AG04450 (cell line): ENCODE results near the gene COPG1. TPM values are rescaled to one million over a fixed set of nuclear protein-coding genes. Genes with fewer than 3 reads are reported as not detected.
A peak's percentile ranks its signal among the peaks of the same experiment; 100 is the strongest.
"Not testable (repeated sequence)": the region's sequence is repeated elsewhere in the genome, so short reads cannot be mapped to it uniquely, and the experiment has no call there.

Source experiments
- CTCF ChIA-PET: fragments of 300-600, 350-600 bp; formaldehyde crosslinking; extraction: SDS; loops from one replicate; lab custom pipeline; 2022; ENCODE audit warnings: antibody characterized with exemption, inconsistent platforms; lab: Charles Lee
- POLR2A ChIA-PET: fragments of 350-600 bp; formaldehyde crosslinking; extraction: SDS; loops from one replicate; lab custom pipeline; 2021; ENCODE audit warnings: antibody characterized with exemption, inconsistent platforms; lab: Yijun Ruan, JAX
- DNase-seq: peaks from one replicate; pipeline ENCODE4 v3.0.0-alpha.2; 2011; ENCODE audit warnings: low read depth, low spot score
- H3K27ac ChIP-seq: one replicate; pipeline ENCODE4 v1.5.1; 2012; ENCODE audit warnings: low read depth, low read length, control low read depth
- H3K27me3 ChIP-seq: one replicate; pipeline ENCODE4 v1.6.0; 2012; ENCODE audit warnings: low read length; ENCODE audit not compliant: control insufficient read depth, insufficient read depth
- H3K4me3 ChIP-seq: 2 replicates; pipeline ENCODE4 v1.5.1; 2011; ENCODE audit warnings: mild to moderate bottlenecking, low read depth, low read length, control low read depth
- H3K9me3 ChIP-seq: 2 replicates; pipeline ENCODE4 v1.5.1; 2012; ENCODE audit warnings: low read length; ENCODE audit not compliant: control insufficient read depth, insufficient read depth
- CTCF ChIP-seq: IDR thresholded peaks from 2 replicates; pipeline ENCODE4 v1.5.1; 2011; ENCODE audit warnings: low read depth, low read length, control low read depth, inconsistent platforms
- polyA plus RNA-seq: library from polyadenylated mRNA; depleted of rRNA; stranded (reverse); fragments of >200 nt; gene quantifications from 2 replicates; pipeline ENCODE4 v1.2.3, GENCODE V29; 2011

The COPG1 gene
- polyA plus RNA-seq, 1 experiment = 229 TPM

GRCh38 chr3:129211345-129211744 lies 38.1 kb upstream of the COPG1 start:
- POLR2A ChIA-PET = no interaction called here
- H3K4me3 ChIP-seq = no peak overlapping the region
- CTCF ChIA-PET = no interaction called here
- no peak for DNase-seq
- no peaks in the 10 kb centered on the region for H3K9me3 ChIP-seq
- H3K27me3 ChIP-seq = no peaks in the 10 kb centered on the region
- no peak overlapping the region for H3K27ac ChIP-seq
- TF ChIP-seq CTCF = no peak

DNA sequence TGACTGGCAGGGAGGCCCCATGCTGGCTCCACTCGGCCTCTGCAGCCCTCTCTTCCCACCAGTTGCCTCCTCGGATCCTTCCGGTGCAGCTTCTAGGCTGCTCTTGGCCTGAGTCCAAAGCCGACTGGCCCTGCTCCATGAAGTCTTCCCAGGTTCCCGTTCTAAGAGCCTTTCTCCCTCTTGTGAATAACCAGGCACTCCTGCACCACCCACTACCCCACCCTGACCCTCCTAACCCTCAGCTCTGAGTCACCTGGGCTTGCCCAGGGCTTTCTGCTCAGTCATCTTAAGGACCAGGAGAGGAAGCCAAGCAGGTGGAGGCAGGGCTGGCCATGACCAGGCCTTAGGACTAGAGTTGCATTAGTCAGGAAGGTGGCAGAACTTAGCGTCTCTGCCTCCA lies 37.6 kb upstream of the COPG1 start:
- Histone ChIP-seq H3K27me3 (no peaks in the 10 kb centered on the region), H3K4me3 (no peak overlapping the region), H3K9me3 (no peaks in the 10 kb centered on the region), H3K27ac (peak overlapping the region; percentile 11)
- ChIA-PET CTCF (no interaction called here), POLR2A (no interaction called here)
- no peak for DNase-seq
- no peak for TF ChIP-seq CTCF

DNA sequence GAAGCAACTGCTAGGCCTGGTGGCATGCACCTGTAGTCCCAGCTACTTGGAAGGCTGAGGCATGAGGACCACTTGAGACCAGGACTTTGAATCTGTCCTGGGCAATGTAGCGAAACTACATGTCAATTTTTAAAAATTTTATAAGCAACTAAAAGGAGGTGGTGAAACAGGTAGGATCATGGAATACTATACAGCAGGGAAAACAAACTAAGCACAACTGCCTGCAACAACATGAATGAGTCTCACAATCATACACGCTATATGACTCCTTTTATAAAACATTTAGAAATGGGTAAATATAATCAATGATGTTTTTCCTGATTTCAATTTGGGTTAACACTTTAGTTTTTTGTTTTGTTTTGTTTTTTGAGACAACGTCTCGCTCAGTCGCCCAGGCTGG lies 36.2 kb upstream of the COPG1 start:
- TF ChIP-seq CTCF = no peak
- ChIA-PET POLR2A (no interaction called here), CTCF (interaction anchor here (1.0 kb wide), 1 partner anchor 32 kb away, joined by 3 read pairs; no protein-coding TSS in a partner anchor)
- Histone ChIP-seq H3K9me3 (no peaks in the 10 kb centered on the region), H3K27me3 (peaks cover 2% of the 10 kb centered on the region), H3K27ac (no peak overlapping the region), H3K4me3 (no peak overlapping the region)
- DNase-seq = no peak

GRCh38 chr3:129218742-129219141 lies 30.7 kb upstream of the COPG1 start:
- POLR2A ChIA-PET = no interaction called here
- H3K27ac ChIP-seq = no peak overlapping the region

DNA sequence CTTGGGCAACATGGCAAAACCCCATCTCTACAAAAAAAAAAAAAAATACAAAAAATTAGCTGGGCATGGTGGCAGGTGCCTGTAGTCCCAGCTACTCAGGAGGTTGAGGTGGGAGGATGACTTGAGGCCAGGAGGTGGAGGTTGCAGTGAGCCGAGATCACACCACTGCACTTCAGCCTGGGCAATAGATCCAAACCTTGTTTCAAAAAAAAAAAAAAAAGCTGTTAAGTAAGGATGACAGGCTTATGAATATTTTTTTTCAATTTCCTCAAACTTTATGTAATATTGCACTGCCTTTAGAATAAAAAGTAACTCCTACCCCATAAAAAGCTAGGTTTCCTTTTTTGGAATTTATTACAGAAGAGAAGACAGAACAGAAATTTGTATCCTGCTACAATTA lies 25.0 kb upstream of the COPG1 start:
- not testable (repeated sequence) for H3K27ac ChIP-seq
- POLR2A ChIA-PET = interaction anchor here (0.6 to 2.8 kb wide), 6 partner anchors 12 to 92 kb away, joined by 3 to 12 read pairs (median 6); partner anchors contain the start of genes CNBP and COPG1

More at GRCh38 chr3:129218742-129219141, 30.7 kb upstream of the COPG1 start:
- H3K27me3 ChIP-seq = peaks cover 4% of the 10 kb centered on the region
- TF ChIP-seq CTCF = no peak
- H3K9me3 ChIP-seq = no peaks in the 10 kb centered on the region
- no peak overlapping the region for H3K4me3 ChIP-seq
- CTCF ChIA-PET = interaction anchor here (1.0 kb wide), 1 partner anchor 27 kb away, joined by 3 read pairs; no protein-coding TSS in a partner anchor
- DNase-seq = no peak

More for the DNA sequence above, 25.0 kb upstream of the COPG1 start:
- H3K4me3 ChIP-seq, H3K9me3 ChIP-seq, H3K27me3 ChIP-seq, DNase-seq: not testable (repeated sequence)
- CTCF ChIA-PET = interaction anchor here (0.6 to 2.0 kb wide), 4 partner anchors 21 to 254 kb away, joined by 3 to 21 read pairs (median 8); no protein-coding TSS in a partner anchor
